ENCODE measurements around the gene CACNG7.

Gene CACNG7

DNA sequence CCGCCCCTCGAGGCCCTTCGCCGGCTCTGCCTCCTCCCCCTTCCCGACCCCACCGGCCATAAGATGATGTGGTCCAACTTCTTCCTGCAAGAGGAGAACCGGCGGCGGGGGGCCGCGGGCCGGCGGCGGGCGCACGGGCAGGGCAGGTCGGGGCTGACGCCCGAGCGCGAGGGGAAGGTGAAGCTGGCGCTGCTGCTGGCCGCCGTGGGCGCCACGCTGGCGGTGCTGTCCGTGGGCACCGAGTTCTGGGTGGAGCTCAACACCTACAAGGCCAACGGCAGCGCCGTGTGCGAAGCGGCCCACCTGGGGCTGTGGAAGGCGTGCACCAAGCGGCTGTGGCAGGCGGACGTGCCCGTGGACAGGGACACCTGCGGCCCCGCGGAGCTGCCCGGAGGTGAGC lies 83.7 kb downstream of the CACNG7 start:
- TF ChIP-seq, protein P1, sequence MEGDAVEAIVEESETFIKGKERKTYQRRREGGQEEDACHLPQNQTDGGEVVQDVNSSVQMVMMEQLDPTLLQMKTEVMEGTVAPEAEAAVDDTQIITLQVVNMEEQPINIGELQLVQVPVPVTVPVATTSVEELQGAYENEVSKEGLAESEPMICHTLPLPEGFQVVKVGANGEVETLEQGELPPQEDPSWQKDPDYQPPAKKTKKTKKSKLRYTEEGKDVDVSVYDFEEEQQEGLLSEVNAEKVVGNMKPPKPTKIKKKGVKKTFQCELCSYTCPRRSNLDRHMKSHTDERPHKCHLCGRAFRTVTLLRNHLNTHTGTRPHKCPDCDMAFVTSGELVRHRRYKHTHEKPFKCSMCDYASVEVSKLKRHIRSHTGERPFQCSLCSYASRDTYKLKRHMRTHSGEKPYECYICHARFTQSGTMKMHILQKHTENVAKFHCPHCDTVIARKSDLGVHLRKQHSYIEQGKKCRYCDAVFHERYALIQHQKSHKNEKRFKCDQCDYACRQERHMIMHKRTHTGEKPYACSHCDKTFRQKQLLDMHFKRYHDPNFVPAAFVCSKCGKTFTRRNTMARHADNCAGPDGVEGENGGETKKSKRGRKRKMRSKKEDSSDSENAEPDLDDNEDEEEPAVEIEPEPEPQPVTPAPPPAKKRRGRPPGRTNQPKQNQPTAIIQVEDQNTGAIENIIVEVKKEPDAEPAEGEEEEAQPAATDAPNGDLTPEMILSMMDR (IDR thresholded peaks at IDR 0.05; ENCODE audit: insufficient read depth, missing control alignments): no peak
- no peak for DNase-seq (ENCODE audit: insufficient read length, low spot score)
- FAIRE-seq: no peak

GRCh38 chr19:53993448-53993847 lies 84.4 kb downstream of the CACNG7 start:
- no peak for DNase-seq (ENCODE audit: insufficient read length, low spot score)
- no peak for FAIRE-seq
- TF ChIP-seq, protein P1 (IDR thresholded peaks at IDR 0.05; ENCODE audit: insufficient read depth, missing control alignments): no peak

All from D721Med (cell line).